Subcutaneous abdominal adipose tissue (tissue), 5 donors: ENCODE data around the gene RALB.
"Not testable (repeated sequence)": the region's sequence is repeated elsewhere in the genome, so short reads cannot be mapped to it uniquely, and the experiment has no call there.

ENCODE experiments used
- H3K27ac ChIP-seq: one replicate; pipeline ENCODE4 v1.7.0; 2013; ENCODE audit warnings: low read depth, mild to moderate bottlenecking, inconsistent platforms, low read length, moderate library complexity
- H3K27me3 ChIP-seq, 5 donors: one replicate each; pipeline ENCODE4 v1.7.0; 2013; ENCODE audit warnings: low read length in 5 of 5, inconsistent platforms in 1 of 5; ENCODE audit not compliant: control insufficient read depth in 5 of 5, insufficient read depth in 4 of 5
- H3K36me3 ChIP-seq, 5 donors: one replicate each; pipeline ENCODE4 v1.7.0; 2013; ENCODE audit warnings: low read length in 5 of 5; ENCODE audit not compliant: control insufficient read depth in 5 of 5, insufficient read depth in 5 of 5
- H3K4me1 ChIP-seq, 5 donors: one replicate each; pipeline ENCODE4 v1.7.0; 2013; ENCODE audit warnings: low read length in 5 of 5, mild to moderate bottlenecking in 3 of 5, moderate library complexity in 1 of 5; ENCODE audit not compliant: control insufficient read depth in 5 of 5, insufficient read depth in 5 of 5
- H3K4me3 ChIP-seq, 5 donors: one replicate each; pipeline ENCODE4 v1.7.0; 2013; ENCODE audit warnings: low read length in 5 of 5, low read depth in 1 of 5
- H3K9ac ChIP-seq, 5 donors: one replicate each; pipeline ENCODE4 v1.7.0; 2013; ENCODE audit warnings: low read length in 5 of 5, mild to moderate bottlenecking in 4 of 5, moderate library complexity in 3 of 5
- H3K9me3 ChIP-seq, 5 donors: one replicate each; pipeline ENCODE4 v1.7.0; 2013; ENCODE audit warnings: low read length in 5 of 5; ENCODE audit not compliant: control insufficient read depth in 5 of 5
- donor health status: healthy.
- donor health status: healthy.
- donor health status: healthy.
- donor health status: healthy.
- donor health status: healthy.

The RALB gene

DNA sequence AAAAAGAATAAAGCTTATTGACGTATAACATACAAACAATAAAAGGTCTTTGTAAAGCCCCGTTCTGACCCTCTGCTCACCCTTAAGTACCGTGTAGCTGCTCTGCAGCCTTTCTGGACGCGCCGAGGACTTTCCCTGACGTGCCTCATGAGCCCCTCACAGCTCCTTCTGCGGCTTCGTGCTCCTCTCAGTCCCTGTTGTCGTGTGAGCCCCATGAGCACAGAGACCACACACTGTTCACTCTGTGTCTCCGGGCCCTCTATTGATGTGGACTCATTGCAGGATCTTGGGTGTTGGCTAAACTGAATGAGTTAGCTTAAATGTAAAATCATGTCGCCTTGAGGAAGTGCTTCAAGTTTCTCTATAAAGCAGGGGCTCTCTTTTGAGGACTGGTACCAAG, 49.6 kb downstream of the RALB start:
- Histone ChIP-seq H3K9me3 (no peaks in the 10 kb centered on the region), H3K4me1 (peaks cover 0 to 2% (median 0%) of the 10 kb centered on the region in 5 donors), H3K27ac (no peak overlapping the region), H3K36me3 (peaks cover 0 to 54% (median 41%) of the 10 kb centered on the region in 5 donors), H3K27me3 (no peaks in the 10 kb centered on the region), H3K9ac (no peak overlapping the region), H3K4me3 (no peak overlapping the region)

DNA sequence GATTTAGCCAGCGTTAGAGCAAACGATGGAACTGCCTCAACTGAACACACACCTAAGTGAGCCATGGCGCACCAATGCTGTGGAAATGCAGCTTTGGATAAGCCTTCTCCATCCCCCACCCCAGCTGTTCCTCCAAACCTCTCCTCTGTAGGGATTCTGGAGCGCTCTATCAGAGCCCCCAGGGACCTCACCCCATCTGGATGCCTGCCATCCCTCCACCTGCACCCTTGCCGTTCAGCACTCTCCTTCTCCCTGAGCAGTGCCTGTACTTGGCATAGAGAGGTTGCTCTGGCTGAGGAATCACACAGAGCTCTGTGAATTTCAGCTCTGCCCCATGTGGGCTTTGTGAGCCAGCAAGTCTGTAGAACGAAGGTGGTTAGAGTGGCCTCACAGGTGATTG, 50.5 kb downstream of the RALB start:
- peaks cover 0 to 46% (median 33%) of the 10 kb centered on the region in 5 donors for H3K36me3 ChIP-seq

DNA sequence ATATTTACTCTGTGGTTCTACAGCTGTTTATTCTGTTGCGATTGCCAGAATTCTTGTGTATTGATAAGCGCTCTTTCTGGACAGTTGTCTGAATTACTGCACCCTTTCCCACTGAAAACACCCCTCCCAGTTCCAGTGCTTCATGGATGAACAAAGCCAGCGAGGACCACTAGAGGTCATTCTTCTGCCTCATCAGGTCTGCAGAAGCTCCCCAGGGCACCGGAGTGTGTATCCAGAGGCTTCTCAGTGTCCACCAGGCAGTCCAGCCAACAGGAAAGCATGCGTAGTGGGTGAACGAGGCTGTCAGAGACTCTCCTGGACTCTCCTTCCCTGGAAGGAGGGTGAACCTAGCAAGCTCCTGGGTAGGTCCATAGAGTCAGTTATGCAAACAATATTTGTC, 52.6 kb downstream of the RALB start:
- Histone ChIP-seq H3K4me3 (no peak overlapping the region), H3K36me3 (peaks cover 0 to 28% (median 17%) of the 10 kb centered on the region in 5 donors), H3K27ac (no peak overlapping the region), H3K9me3 (no peaks in the 10 kb centered on the region), H3K27me3 (no peaks in the 10 kb centered on the region), H3K9ac (no peak overlapping the region), H3K4me1 (peaks cover 0 to 2% (median 0%) of the 10 kb centered on the region in 5 donors)

More for the DNA sequence above, 50.5 kb downstream of the RALB start:
- Histone ChIP-seq H3K4me1 (peaks cover 0 to 2% (median 0%) of the 10 kb centered on the region in 5 donors), H3K4me3 (no peak overlapping the region), H3K27ac (no peak overlapping the region), H3K27me3 (no peaks in the 10 kb centered on the region), H3K9ac (no peak overlapping the region), H3K9me3 (no peaks in the 10 kb centered on the region)

DNA sequence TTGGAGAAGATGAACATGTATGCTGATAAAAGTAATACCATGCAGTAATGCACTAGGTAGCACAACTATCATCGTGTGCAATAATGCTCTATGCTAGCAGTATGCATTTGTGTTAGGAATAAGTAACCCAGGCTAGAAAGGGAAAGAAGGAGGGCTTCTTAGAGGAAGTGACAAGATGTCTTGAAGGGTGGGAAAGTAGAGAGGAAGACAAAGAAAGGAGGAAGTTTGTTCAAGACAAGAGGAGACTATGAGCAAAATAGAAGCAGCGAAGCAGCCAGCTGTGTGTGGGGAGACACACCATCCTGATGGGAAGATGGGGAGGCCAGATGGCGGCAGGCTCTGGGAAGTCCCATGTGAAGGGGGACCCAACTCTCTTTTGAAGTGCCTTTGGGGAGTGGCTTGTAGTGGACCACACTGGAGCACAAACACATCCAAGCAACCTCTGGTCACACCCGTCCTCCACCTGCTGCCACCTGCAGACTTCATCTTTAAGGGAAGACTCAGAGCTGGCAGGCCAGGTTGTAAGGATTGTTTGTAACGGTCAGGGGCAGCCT, 53.4 kb downstream of the RALB start:
- H3K4me3 ChIP-seq = no peak overlapping the region
- no peak overlapping the region for H3K27ac ChIP-seq
- H3K9me3 ChIP-seq = no peaks in the 10 kb centered on the region
- H3K36me3 ChIP-seq = peaks cover 0 to 23% (median 13%) of the 10 kb centered on the region in 5 donors
- peaks cover 0 to 2% (median 0%) of the 10 kb centered on the region in 5 donors for H3K4me1 ChIP-seq
- no peak overlapping the region for H3K9ac ChIP-seq
- no peaks in the 10 kb centered on the region for H3K27me3 ChIP-seq

DNA sequence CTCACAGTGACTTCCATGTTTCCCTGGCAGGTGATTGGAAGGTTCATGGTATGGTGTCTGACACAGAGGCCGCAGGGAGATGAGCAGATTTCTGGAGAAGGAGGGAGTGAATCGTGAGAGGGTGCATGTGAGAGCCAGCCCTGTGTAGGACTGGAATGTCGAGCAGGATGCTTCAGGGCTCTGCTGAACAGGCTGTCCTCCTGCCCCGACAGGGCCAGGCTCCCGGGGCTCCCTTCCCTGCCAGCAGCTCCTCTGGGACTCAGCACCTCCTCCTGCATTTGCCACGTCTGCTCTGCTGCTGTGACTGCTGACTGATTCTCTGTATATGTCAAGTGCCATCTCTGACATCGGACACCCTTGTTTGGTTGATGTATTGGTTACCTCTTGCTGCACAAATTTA, 54.8 kb downstream of the RALB start:
- Histone ChIP-seq H3K9ac (no peak overlapping the region), H3K27me3 (no peaks in the 10 kb centered on the region), H3K36me3 (peaks cover 0 to 17% (median 13%) of the 10 kb centered on the region in 5 donors), H3K4me1 (peaks cover 0 to 2% (median 0%) of the 10 kb centered on the region in 5 donors), H3K9me3 (no peaks in the 10 kb centered on the region), H3K4me3 (no peak overlapping the region), H3K27ac (no peak overlapping the region)

DNA sequence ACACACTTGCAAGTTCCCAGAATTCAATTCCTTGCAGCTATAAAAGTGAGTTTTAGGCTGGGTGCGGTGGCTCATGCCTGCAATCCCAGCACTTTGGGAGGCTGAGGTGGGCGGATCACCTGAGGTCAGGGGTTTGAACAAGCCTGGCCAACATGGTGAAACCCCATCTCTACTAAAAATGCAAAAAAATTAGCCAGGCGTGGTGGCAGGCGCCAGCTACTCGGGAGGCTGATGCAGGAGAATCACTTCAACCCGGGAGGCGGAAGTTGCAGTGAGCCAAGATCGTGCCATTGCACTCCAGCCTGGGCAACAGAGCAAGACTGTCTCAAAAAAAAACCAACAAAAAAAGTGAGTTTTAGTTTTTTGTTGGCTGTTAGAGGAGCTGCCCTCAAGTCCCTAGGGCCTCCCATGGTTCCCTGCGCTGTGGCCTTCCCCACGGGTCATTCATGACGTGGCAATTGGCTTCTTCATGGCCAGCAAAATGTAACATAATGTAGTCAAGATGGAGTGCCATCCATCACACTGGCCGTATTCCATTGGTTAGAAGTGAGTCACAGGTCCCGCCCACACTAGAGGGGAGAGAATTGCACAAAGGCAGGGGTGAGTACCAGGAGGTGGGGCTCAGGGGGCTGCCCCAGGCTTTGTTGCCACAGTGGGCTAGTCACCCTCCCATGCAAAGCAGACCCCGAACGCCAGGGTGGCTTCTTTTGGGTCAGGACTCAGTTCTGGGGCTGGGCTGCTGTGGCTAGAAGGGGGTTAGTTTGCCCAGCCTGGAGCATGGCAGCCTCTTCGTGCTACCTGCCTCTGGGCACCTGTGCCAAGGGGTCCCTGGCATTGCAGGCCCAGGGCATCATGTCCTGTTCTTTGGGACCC, 55.6 kb downstream of the RALB start:
- Histone ChIP-seq H3K27ac (no peak overlapping the region), H3K4me1 (peaks cover 0 to 10% (median 7%) of the 10 kb centered on the region in 5 donors), H3K36me3 (peaks cover 0 to 13% (median 6%) of the 10 kb centered on the region in 5 donors), H3K9me3 (no peaks in the 10 kb centered on the region), H3K27me3 (no peaks in the 10 kb centered on the region), H3K9ac (no peak overlapping the region), H3K4me3 (no peak overlapping the region)

DNA sequence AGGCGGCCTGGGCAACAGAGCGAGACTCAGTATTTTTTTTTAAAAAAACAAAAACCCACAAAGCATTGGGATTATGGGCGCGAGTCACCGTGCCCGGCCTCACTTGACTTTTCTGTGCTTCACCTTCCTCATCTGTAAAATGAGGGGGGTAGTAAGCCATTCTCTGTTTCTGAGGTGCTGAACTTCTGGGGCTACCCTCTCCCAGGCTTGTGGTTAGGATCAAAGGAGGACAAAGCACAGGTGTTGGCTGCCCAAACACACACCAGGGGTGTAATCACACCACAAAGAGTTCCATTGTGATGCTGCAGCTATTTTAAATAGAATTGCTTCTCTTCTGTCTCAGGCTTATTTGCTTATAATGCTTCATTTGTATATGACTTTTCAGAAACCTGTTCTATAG, 57.5 kb downstream of the RALB start:
- H3K9me3 ChIP-seq = no peaks in the 10 kb centered on the region
- no peaks in the 10 kb centered on the region for H3K27me3 ChIP-seq
- H3K9ac ChIP-seq = no peak overlapping the region
- peaks cover 0 to 7% (median 0%) of the 10 kb centered on the region in 5 donors for H3K36me3 ChIP-seq
- peaks cover 0 to 17% (median 14%) of the 10 kb centered on the region in 5 donors for H3K4me1 ChIP-seq
- no peak overlapping the region for H3K4me3 ChIP-seq
- H3K27ac ChIP-seq = no peak overlapping the region

DNA sequence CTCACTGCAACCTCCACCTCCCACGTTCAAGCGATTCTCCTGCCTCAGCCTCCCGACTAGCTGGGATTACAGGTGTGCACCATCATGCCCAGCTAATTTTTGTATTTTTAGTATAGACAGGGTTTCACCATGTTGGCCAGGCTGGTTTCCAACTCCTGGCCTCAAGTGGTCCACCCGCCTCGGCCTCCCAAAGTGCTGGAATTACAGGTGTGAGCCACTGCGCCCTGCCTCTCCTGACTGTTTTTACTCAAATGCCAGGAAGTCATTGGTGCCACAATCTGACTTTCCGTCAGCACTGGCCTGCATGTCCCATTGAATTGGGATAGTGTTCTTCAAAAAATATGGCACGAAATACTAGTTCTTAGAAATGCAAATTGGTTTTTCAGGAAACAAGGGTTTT, 58.2 kb downstream of the RALB start:
- not testable (repeated sequence) for H3K9ac ChIP-seq, H3K36me3 ChIP-seq, H3K27me3 ChIP-seq, H3K27ac ChIP-seq, H3K4me3 ChIP-seq, H3K9me3 ChIP-seq
- peaks cover 0 to 17% (median 14%) of the 10 kb centered on the region in 5 donors for H3K4me1 ChIP-seq

DNA sequence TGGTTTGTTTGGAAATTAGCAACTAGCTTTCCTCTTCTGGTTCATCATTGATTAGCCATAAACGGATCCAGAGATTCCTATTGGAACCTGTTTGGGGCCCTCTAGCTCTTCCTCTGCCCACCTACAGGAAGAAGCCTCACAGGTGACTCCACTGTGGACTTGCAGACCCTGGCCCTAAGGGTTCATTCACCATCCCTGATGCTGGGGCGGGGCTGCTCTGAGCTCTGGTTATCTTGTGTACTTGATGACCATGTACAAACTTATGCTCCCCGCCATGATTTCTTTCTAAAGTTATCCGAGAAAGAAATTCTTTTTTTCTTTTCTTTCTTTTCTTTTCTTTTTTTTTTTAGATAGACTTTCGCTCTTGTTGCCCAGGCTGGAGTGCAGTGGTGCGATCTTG, 59.4 kb downstream of the RALB start:
- Histone ChIP-seq H3K27me3 (no peaks in the 10 kb centered on the region), H3K9ac (no peak overlapping the region), H3K4me1 (peaks cover 0 to 17% (median 14%) of the 10 kb centered on the region in 5 donors), H3K9me3 (no peaks in the 10 kb centered on the region), H3K36me3 (no peaks in the 10 kb centered on the region), H3K4me3 (no peak overlapping the region), H3K27ac (no peak overlapping the region)
